ENCODE data around the gene GNA15. TPM values are rescaled to one million over a fixed set of nuclear protein-coding genes. Genes with fewer than 3 reads are reported as not detected.

The GNA15 gene
- total RNA-seq, 1 donor from 2014 or later: 0.80 TPM

GRCh38 chr19:3122512-3122870, 13.3 kb upstream of the GNA15 start:
- DNase-seq: no peak
- ChIA-PET POLR2A (no interaction called here), CTCF (no interaction called here)
- Mint-ChIP-seq H3K9me3 (no peaks in the 10 kb centered on the region), H3K4me1 (peaks cover 19% of the 10 kb centered on the region), H3K27me3 (peaks cover 2% of the 10 kb centered on the region), H3K4me3 (no peak overlapping the region), H3K36me3 (ENCODE audit: low read depth) (no peaks in the 10 kb centered on the region), H3K27ac (no peak overlapping the region)
- no peak for TF ChIP-seq CTCF (IDR thresholded peaks at IDR 0.05)
- no peak for ATAC-seq (ENCODE audit: low read depth)
- intact Hi-C loops (cut with micrococcal nuclease): no loop called here

GRCh38 chr19:3123088-3123721, 12.6 kb upstream of the GNA15 start:
- no peak overlapping the region for H3K27ac Mint-ChIP-seq
- H3K4me3 Mint-ChIP-seq: no peak overlapping the region
- no peaks in the 10 kb centered on the region for H3K9me3 Mint-ChIP-seq
- peaks cover 19% of the 10 kb centered on the region for H3K4me1 Mint-ChIP-seq
- no peak for ATAC-seq (ENCODE audit: low read depth)
- no peak for TF ChIP-seq CTCF (IDR thresholded peaks at IDR 0.05)
- no peak for DNase-seq
- CTCF ChIA-PET: no interaction called here
- peaks cover 2% of the 10 kb centered on the region for H3K27me3 Mint-ChIP-seq
- POLR2A ChIA-PET: no interaction called here
- intact Hi-C loops (cut with micrococcal nuclease): no loop called here
- H3K36me3 Mint-ChIP-seq (ENCODE audit: low read depth): no peaks in the 10 kb centered on the region

GRCh38 chr19:3123956-3124355, 11.9 kb upstream of the GNA15 start:
- ChIA-PET POLR2A (interaction anchor here (1.8 kb wide), 1 partner anchor 9 kb away, joined by 10 read pairs; no protein-coding TSS in a partner anchor), CTCF (no interaction called here)
- no peak for ATAC-seq (ENCODE audit: low read depth)
- H3K4me3 Mint-ChIP-seq: no peak overlapping the region
- H3K36me3 Mint-ChIP-seq (ENCODE audit: low read depth): no peaks in the 10 kb centered on the region
- no peak for TF ChIP-seq CTCF (IDR thresholded peaks at IDR 0.05)
- intact Hi-C loops (cut with micrococcal nuclease): no loop called here
- no peak for DNase-seq
- H3K27me3 Mint-ChIP-seq: peaks cover 2% of the 10 kb centered on the region
- H3K9me3 Mint-ChIP-seq: no peaks in the 10 kb centered on the region
- peaks cover 20% of the 10 kb centered on the region for H3K4me1 Mint-ChIP-seq
- H3K27ac Mint-ChIP-seq: no peak overlapping the region

- ATAC-seq (ENCODE audit: low read depth): no peak
- H3K27ac Mint-ChIP-seq: peak overlapping the region; percentile 14
- CTCF ChIA-PET: interaction anchor here (1.0 to 1.6 kb wide), 4 partner anchors 10 to 174 kb away, joined by 3 to 4 read pairs (median 4); no protein-coding TSS in a partner anchor
- POLR2A ChIA-PET: interaction anchor here (0.8 to 1.8 kb wide), 2 partner anchors 9 to 11 kb away, joined by 4 to 10 read pairs; partner anchors contain the start of gene GNA15
- H3K4me1 Mint-ChIP-seq: peaks cover 23% of the 10 kb centered on the region
- H3K36me3 Mint-ChIP-seq (ENCODE audit: low read depth): no peaks in the 10 kb centered on the region
- no peak for TF ChIP-seq CTCF (IDR thresholded peaks at IDR 0.05)
- peak overlapping the region; percentile 24 for H3K4me3 Mint-ChIP-seq
- intact Hi-C loops (cut with micrococcal nuclease): no loop called here
- H3K27me3 Mint-ChIP-seq: peaks cover 2% of the 10 kb centered on the region
- no peaks in the 10 kb centered on the region for H3K9me3 Mint-ChIP-seq
- DNase-seq: no peak
These were observed 11.2 kb upstream of the GNA15 start for GRCh38 chr19:3124630-3125029.

- no peak overlapping the region for H3K27ac Mint-ChIP-seq
- no peak overlapping the region for H3K4me3 Mint-ChIP-seq
- intact Hi-C loops (cut with micrococcal nuclease): no loop called here
- H3K27me3 Mint-ChIP-seq: peaks cover 2% of the 10 kb centered on the region
- DNase-seq: peak; percentile 61
- no peaks in the 10 kb centered on the region for H3K9me3 Mint-ChIP-seq
- CTCF ChIA-PET: interaction anchor here (1.0 to 1.6 kb wide), 4 partner anchors 9 to 175 kb away, joined by 3 to 4 read pairs (median 4); no protein-coding TSS in a partner anchor
- peaks cover 23% of the 10 kb centered on the region for H3K4me1 Mint-ChIP-seq
- H3K36me3 Mint-ChIP-seq (ENCODE audit: low read depth): no peaks in the 10 kb centered on the region
- TF ChIP-seq CTCF (IDR thresholded peaks at IDR 0.05): peak; percentile 38
- POLR2A ChIA-PET: interaction anchor here (0.6 to 1.8 kb wide), 7 partner anchors 7 to 1515 kb away, joined by 3 to 10 read pairs (median 4); no protein-coding TSS in a partner anchor
- ATAC-seq (ENCODE audit: low read depth): peak; percentile 70
These were observed 9.8 kb upstream of the GNA15 start for GRCh38 chr19:3125900-3126524.
